Neuronal stem cell (in vitro differentiated cells): ENCODE data around the gene MIPEP.

Source experiments
- DNase-seq: peaks from one replicate; pipeline ENCODE4 v3.0.0-alpha.2; 2013; ENCODE audit warnings: low spot score
- H2AFZ ChIP-seq: one replicate; pipeline ENCODE4 v1.6.1; 2013; ENCODE audit warnings: mild to moderate bottlenecking, low read length, inconsistent platforms
- H2AK5ac ChIP-seq: 2 replicates; pipeline ENCODE4 v1.6.1; 2013; ENCODE audit warnings: low read depth, mild to moderate bottlenecking, inconsistent platforms, low read length, moderate library complexity, mixed read lengths
- H2BK120ac ChIP-seq: 2 replicates; pipeline ENCODE4 v1.6.1; 2013; ENCODE audit warnings: low read depth, mild to moderate bottlenecking, inconsistent platforms, low read length, moderate library complexity, mixed read lengths
- H2BK12ac ChIP-seq: one replicate; pipeline ENCODE4 v1.6.1; 2013; ENCODE audit warnings: low read length, inconsistent platforms
- H2BK15ac ChIP-seq: 2 replicates; pipeline ENCODE4 v1.6.1; 2013; ENCODE audit warnings: mild to moderate bottlenecking, low read length, inconsistent platforms, mixed read lengths
- H2BK5ac ChIP-seq: one replicate; pipeline ENCODE4 v1.6.1; 2013; ENCODE audit warnings: inconsistent platforms, mild to moderate bottlenecking, low read length, moderate library complexity
- H3K14ac ChIP-seq: one replicate; pipeline ENCODE4 v1.6.1; 2013; ENCODE audit warnings: low read length, inconsistent platforms
- H3K18ac ChIP-seq: 2 replicates; pipeline ENCODE4 v1.6.1; 2013; ENCODE audit warnings: low read length, inconsistent platforms
- H3K23ac ChIP-seq: 2 replicates; pipeline ENCODE4 v1.6.1; 2013; ENCODE audit warnings: low read depth, mild to moderate bottlenecking, mixed read lengths, low read length, inconsistent platforms; ENCODE audit not compliant: poor library complexity
- H3K27ac ChIP-seq: replicated peaks from 3 replicates; pipeline ENCODE4 v1.5.1; 2013; ENCODE audit warnings: low read length, inconsistent platforms
- H3K27me3 ChIP-seq, 3 experiments: 2 replicates each; pipeline ENCODE4 v1.6.1; 2013; ENCODE audit warnings: low read length in 3 of 3, mild to moderate bottlenecking in 2 of 3, inconsistent platforms in 1 of 3, low read depth in 1 of 3, mixed read lengths in 1 of 3, moderate library complexity in 1 of 3; ENCODE audit not compliant: control insufficient read depth in 3 of 3, insufficient read depth in 3 of 3
- H3K36me3 ChIP-seq, 2 donors: replicated peaks in 1 of 2; 2 replicates each; pipeline ENCODE4 v1.6.1; 2013; ENCODE audit warnings: low read length in 2 of 2; ENCODE audit not compliant: control insufficient read depth in 2 of 2, insufficient read depth in 2 of 2
- H3K4ac ChIP-seq: 2 replicates; pipeline ENCODE4 v1.6.1; 2013; ENCODE audit warnings: inconsistent platforms, mild to moderate bottlenecking, low read length, moderate library complexity
- H3K4me1 ChIP-seq, 2 donors: 1 replicate in 1 of 2; 2 replicates in 1 of 2; pipeline ENCODE4 v1.6.1; 2013; ENCODE audit warnings: low read length in 2 of 2, low read depth in 1 of 2; ENCODE audit not compliant: control insufficient read depth in 2 of 2, insufficient read depth in 1 of 2
- H3K4me2 ChIP-seq: one replicate; pipeline ENCODE4 v1.6.1; 2013; ENCODE audit warnings: mild to moderate bottlenecking, low read length, inconsistent platforms; ENCODE audit not compliant: insufficient read depth, poor library complexity, severe bottlenecking
- H3K4me3 ChIP-seq, 2 donors: 2 replicates each; pipeline ENCODE4 v1.5.1; 2013; ENCODE audit warnings: low read length in 2 of 2, mild to moderate bottlenecking in 2 of 2, inconsistent platforms in 1 of 2, moderate library complexity in 1 of 2
- H3K79me1 ChIP-seq: one replicate; pipeline ENCODE4 v1.6.1; 2013; ENCODE audit warnings: low read depth, mild to moderate bottlenecking, inconsistent platforms, low read length, moderate library complexity
- H3K9ac ChIP-seq: one replicate; pipeline ENCODE4 v1.6.1; 2013; ENCODE audit warnings: mild to moderate bottlenecking, low read depth, low read length, inconsistent platforms; ENCODE audit not compliant: poor library complexity
- H3K9me3 ChIP-seq, 2 donors: replicated peaks in 1 of 2; 2 replicates each; pipeline versions ENCODE3 to v1.6.1; 2013; ENCODE audit warnings: low read length in 2 of 2, mild to moderate bottlenecking in 2 of 2, inconsistent platforms in 1 of 2, low read depth in 1 of 2, mixed read lengths in 1 of 2, moderate library complexity in 1 of 2; ENCODE audit not compliant: control insufficient read depth in 2 of 2, insufficient read depth in 1 of 2
- H4K8ac ChIP-seq: one replicate; pipeline ENCODE4 v1.6.1; 2013; ENCODE audit warnings: low read depth, mild to moderate bottlenecking, inconsistent platforms, low read length, moderate library complexity
- H4K91ac ChIP-seq: one replicate; pipeline ENCODE4 v1.6.1; 2013; ENCODE audit warnings: low read length, low read depth, mild to moderate bottlenecking, inconsistent platforms; ENCODE audit not compliant: poor library complexity
- WGBS, 2 donors: extraction: QIAGEN DNeasy Blood & Tissue Kit; methylation state at CpG; one replicate each; pipeline ENCODE4 v1.1.7; 2013; ENCODE audit warnings: missing lambda C conversion rate in 2 of 2, mixed read lengths in 1 of 2; ENCODE audit not compliant: insufficient read length in 2 of 2, insufficient replicate concordance in 1 of 2; ENCODE audit errors: extremely low coverage in 2 of 2; 5-methylcytosine and 5-hydroxymethylcytosine counted together

The MIPEP gene

DNA sequence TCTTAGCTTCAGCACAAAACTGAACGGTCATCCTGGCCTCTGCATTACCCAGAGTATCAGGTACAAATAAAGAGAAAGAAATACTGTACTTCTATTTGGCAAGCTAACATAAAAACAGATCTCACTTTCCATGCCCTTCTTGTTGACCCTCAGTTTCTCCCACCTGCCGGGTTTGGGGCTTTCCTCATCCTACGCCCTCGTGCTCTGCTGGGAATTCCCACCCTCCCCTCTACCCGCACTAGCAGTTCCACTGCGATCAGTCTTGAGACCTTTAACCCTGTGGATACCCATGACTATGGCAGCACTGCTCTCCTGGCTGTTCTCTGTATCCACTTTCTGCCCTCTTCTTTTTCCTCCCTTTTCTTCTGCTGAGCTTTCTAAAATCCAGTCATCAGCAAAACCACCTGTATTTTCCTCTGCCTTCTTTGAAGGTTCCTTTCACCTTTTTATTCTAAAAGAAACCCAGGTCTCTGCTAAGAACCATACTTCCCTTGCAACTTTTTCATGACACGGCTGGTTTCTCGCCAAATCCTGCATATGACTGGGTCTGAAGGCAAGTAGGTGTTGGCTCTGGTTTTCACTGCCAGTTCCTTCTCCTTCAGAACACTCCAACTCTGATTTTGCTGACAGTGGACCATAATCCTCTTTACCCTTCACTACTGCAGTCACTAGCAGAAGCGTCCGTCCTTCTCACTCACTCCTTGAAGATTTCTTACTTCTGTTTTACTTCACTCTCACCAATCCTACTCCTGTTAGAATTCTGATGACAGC lies 99.4 kb downstream of the MIPEP start:
- Histone ChIP-seq H2AK5ac (no peak overlapping the region), H3K4me3 (no peak overlapping the region), H3K4me1 (peaks cover 0 to 2% of the 10 kb centered on the region in 2 donors), H2AFZ (no peak overlapping the region), H2BK15ac (no peak overlapping the region), H3K14ac (no peak overlapping the region), H2BK12ac (no peak overlapping the region), H3K27me3 (no peaks in the 10 kb centered on the region), H4K91ac (no peak overlapping the region), H3K4me2 (no peak overlapping the region), H3K9ac (no peak overlapping the region), H3K27ac (no peak overlapping the region), H3K9me3 (no peaks in the 10 kb centered on the region), H3K4ac (no peak overlapping the region), H2BK120ac (no peak overlapping the region), H4K8ac (no peak overlapping the region), H2BK5ac (no peak overlapping the region), H3K36me3 (no peaks in the 10 kb centered on the region), H3K79me1 (no peaks in the 10 kb centered on the region), H3K18ac (no peak overlapping the region), H3K23ac (no peak overlapping the region)
- DNase-seq, result no peak
- no CpG with 5 or more reads among the region's 10 CpGs for WGBS, 2 donors

DNA sequence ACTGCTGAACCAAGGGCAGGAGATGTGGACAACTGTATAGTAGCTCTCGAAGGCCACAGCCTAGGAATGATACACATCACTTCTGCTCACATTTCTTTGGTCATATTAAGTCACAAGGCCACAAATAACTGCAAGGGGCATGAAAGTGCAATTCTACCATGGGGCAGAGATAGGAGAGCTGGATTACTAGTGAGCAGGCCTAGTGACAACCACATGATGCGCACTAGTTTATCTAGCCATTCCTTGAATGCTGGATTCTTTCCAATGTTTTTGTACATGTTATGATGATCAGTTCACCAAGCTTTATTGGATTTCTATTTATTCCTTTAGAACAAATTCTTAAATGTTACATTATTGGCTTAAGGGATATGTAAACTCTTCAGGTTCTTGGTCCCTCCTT lies 100.7 kb downstream of the MIPEP start:
- no peak overlapping the region for H3K18ac ChIP-seq

DNA sequence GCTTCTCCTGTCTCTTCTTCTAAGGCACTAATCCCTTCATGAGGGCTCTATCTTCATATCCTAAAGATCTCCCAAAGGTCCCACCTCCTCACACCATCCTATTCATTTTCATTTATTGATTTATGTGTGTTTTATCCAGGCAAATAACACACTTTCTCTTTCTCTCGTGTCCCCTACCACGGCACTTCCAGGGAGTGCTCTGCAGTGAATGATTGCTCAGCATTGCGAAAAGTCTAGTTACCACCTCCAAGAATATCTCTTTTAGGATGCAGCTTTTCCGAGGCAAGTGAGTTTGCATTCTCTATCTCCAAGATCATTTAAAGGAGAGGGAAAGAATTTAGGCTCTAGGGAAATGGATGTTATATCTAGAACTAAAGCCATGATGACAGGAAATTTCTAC lies 101.7 kb downstream of the MIPEP start:
- Histone ChIP-seq H3K27ac (no peak overlapping the region), H2AK5ac (no peak overlapping the region), H3K18ac (no peak overlapping the region), H3K4ac (no peak overlapping the region), H2BK5ac (no peak overlapping the region), H2BK12ac (no peak overlapping the region), H3K27me3 (no peaks in the 10 kb centered on the region), H3K23ac (no peak overlapping the region), H2BK15ac (no peak overlapping the region), H2AFZ (no peak overlapping the region), H4K91ac (no peak overlapping the region), H3K9ac (no peak overlapping the region), H3K4me2 (no peak overlapping the region), H3K14ac (no peak overlapping the region), H4K8ac (no peak overlapping the region), H3K4me1 (peaks cover 0 to 2% of the 10 kb centered on the region in 2 donors), H3K9me3 (no peaks in the 10 kb centered on the region), H2BK120ac (no peak overlapping the region), H3K36me3 (no peaks in the 10 kb centered on the region), H3K79me1 (no peaks in the 10 kb centered on the region), H3K4me3 (no peak overlapping the region)
- no peak for DNase-seq
- no CpG with 5 or more reads among the region's 4 CpGs for WGBS, 2 donors

More for the DNA sequence above, 100.7 kb downstream of the MIPEP start:
- no peak overlapping the region for H2BK5ac ChIP-seq
- H2AK5ac ChIP-seq, result no peak overlapping the region
- H3K14ac ChIP-seq, result no peak overlapping the region
- H3K27ac ChIP-seq, result no peak overlapping the region
- no peak overlapping the region for H3K4me3 ChIP-seq
- H3K4ac ChIP-seq, result no peak overlapping the region
- H3K23ac ChIP-seq, result no peak overlapping the region
- no peaks in the 10 kb centered on the region for H3K36me3 ChIP-seq
- H3K9ac ChIP-seq, result no peak overlapping the region
- no peak overlapping the region for H4K91ac ChIP-seq
- no peak overlapping the region for H4K8ac ChIP-seq
- WGBS, 2 donors, result no CpG with 5 or more reads among the region's 2 CpGs
- no peak overlapping the region for H2BK120ac ChIP-seq
- peaks cover 0 to 2% of the 10 kb centered on the region in 2 donors for H3K4me1 ChIP-seq
- H2BK15ac ChIP-seq, result no peak overlapping the region
- H3K79me1 ChIP-seq, result no peaks in the 10 kb centered on the region
- H2AFZ ChIP-seq, result no peak overlapping the region
- H3K4me2 ChIP-seq, result no peak overlapping the region
- no peaks in the 10 kb centered on the region for H3K9me3 ChIP-seq
- no peak for DNase-seq
- no peak overlapping the region for H2BK12ac ChIP-seq
- H3K27me3 ChIP-seq, result no peaks in the 10 kb centered on the region

DNA sequence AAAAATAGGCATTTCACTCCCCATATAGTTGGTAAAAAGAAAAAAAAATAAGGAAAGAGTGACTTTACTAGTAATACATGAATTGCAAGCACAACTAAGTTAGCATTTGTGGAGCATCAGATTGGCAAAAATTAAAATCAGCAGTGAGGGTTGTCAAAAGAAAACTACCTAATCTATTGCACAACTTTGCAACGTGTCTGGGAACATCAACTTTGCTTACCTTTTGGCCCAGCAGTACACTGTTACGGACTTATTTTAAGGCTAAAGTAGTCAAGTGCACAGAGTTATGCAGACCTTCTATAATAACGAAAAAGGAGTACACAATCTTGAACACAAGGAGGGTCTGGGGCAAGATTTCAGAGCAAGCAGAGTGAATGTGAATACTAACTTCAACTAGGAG lies 102.6 kb downstream of the MIPEP start:
- WGBS, 2 donors, result no CpG with 5 or more reads among the region's 3 CpGs
- no peak overlapping the region for H3K23ac ChIP-seq
- no peak overlapping the region for H2AFZ ChIP-seq
- peaks cover 0 to 2% of the 10 kb centered on the region in 2 donors for H3K4me1 ChIP-seq
- H3K79me1 ChIP-seq, result no peaks in the 10 kb centered on the region
- no peak overlapping the region for H2BK12ac ChIP-seq
- no peak overlapping the region for H3K14ac ChIP-seq
- no peak overlapping the region for H2AK5ac ChIP-seq
- no peak overlapping the region for H3K9ac ChIP-seq
- no peaks in the 10 kb centered on the region for H3K36me3 ChIP-seq
- no peak overlapping the region for H4K8ac ChIP-seq
- H3K4me3 ChIP-seq, result no peak overlapping the region
- no peak overlapping the region for H2BK15ac ChIP-seq
- H3K4me2 ChIP-seq, result no peak overlapping the region
- H2BK120ac ChIP-seq, result no peak overlapping the region
- H3K4ac ChIP-seq, result no peak overlapping the region
- DNase-seq, result no peak
- H3K27ac ChIP-seq, result no peak overlapping the region
- H2BK5ac ChIP-seq, result no peak overlapping the region
- no peak overlapping the region for H3K18ac ChIP-seq
- no peaks in the 10 kb centered on the region for H3K9me3 ChIP-seq
- H3K27me3 ChIP-seq, result no peaks in the 10 kb centered on the region
- no peak overlapping the region for H4K91ac ChIP-seq
